ENCODE data around the gene CERS5. TPM values are rescaled to one million over a fixed set of nuclear protein-coding genes. Genes with fewer than 3 reads are reported as not detected.
"Not testable (repeated sequence)": the region's sequence is repeated elsewhere in the genome, so short reads cannot be mapped to it uniquely, and the experiment has no call there.

The CERS5 gene
- total RNA-seq, 2 experiments from 2014 or later, result 27.6 to 36.9 TPM

- no peak for TF ChIP-seq CTCF (conservative IDR thresholded peaks at IDR 0.05; ENCODE audit: low read length)
- TF ChIP-seq EZH2phosphoT487 (IDR thresholded peaks at IDR 0.05; ENCODE audit: borderline replicate concordance, low read depth, low read length), result no peak
- Histone ChIP-seq H3K9me2 (ENCODE audit: insufficient read depth, low read length) (no peaks in the 10 kb centered on the region), H3K9me3 (ENCODE audit: low read length) (no peaks in the 10 kb centered on the region), H3K36me3 (ENCODE audit: insufficient read depth, low read length) (no peaks in the 10 kb centered on the region), H3K4me3 (ENCODE audit: low read depth, low read length, poor library complexity, severe bottlenecking) (no peak overlapping the region), H2AFZ (ENCODE audit: low read length) (no peak overlapping the region), H3K4me1 (ENCODE audit: insufficient read depth, low read length, poor library complexity, severe bottlenecking) (no peaks in the 10 kb centered on the region), H3K79me2 (ENCODE audit: insufficient read depth, low read depth, low read length) (0 out of 2 replicates have a peak, but pooled peaks cover 7% of the 10 kb centered on the region), H3K4me2 (ENCODE audit: low read length) (no peak overlapping the region), H4K20me1 (ENCODE audit: insufficient read depth, low read length) (no peaks in the 10 kb centered on the region), H3K27ac (ENCODE audit: low read depth, low read length, poor library complexity, severe bottlenecking) (no peak overlapping the region)
- no peak for DNase-seq (ENCODE audit: low spot score)
- CTCF ChIA-PET (ENCODE audit: unreplicated experiment), result no interaction called here
- intact Hi-C loops (cut with micrococcal nuclease; ENCODE audit: unreplicated experiment), result no loop called here
- POLR2A ChIA-PET, result interaction anchor here (1.2 kb wide), 1 partner anchor 15 kb away, joined by 3 read pairs; no protein-coding TSS in a partner anchor
- BruUV-seq (replicated peaks), result TSS peak; percentile 41
Measured at GRCh38 chr12:50151047-50151687, 16.0 kb downstream of the CERS5 start.

GRCh38 chr12:50149311-50149710, 17.9 kb downstream of the CERS5 start:
- TF ChIP-seq EZH2phosphoT487 (IDR thresholded peaks at IDR 0.05; ENCODE audit: borderline replicate concordance, low read depth, low read length) (no peak), CTCF (conservative IDR thresholded peaks at IDR 0.05; ENCODE audit: low read length) (no peak)
- no TSS peak for BruUV-seq (replicated peaks)
- ChIA-PET CTCF (ENCODE audit: unreplicated experiment) (no interaction called here), POLR2A (interaction anchor here (0.6 to 1.3 kb wide), 4 partner anchors 12 to 102 kb away, joined by 3 to 7 read pairs (median 3); no protein-coding TSS in a partner anchor)
- intact Hi-C loops (cut with micrococcal nuclease; ENCODE audit: unreplicated experiment), result no loop called here
- DNase-seq (ENCODE audit: low spot score), result no peak
- Histone ChIP-seq H3K79me2 (ENCODE audit: insufficient read depth, low read depth, low read length) (0 out of 2 replicates have a peak, but pooled peaks cover 2% of the 10 kb centered on the region), H3K9me3 (ENCODE audit: low read length) (no peaks in the 10 kb centered on the region), H4K20me1 (ENCODE audit: insufficient read depth, low read length) (peaks cover 2% of the 10 kb centered on the region; the same call in 1 of the 2 replicates), H3K27ac (ENCODE audit: low read depth, low read length, poor library complexity, severe bottlenecking) (no peak overlapping the region), H3K4me1 (ENCODE audit: insufficient read depth, low read length, poor library complexity, severe bottlenecking) (no peaks in the 10 kb centered on the region), H3K36me3 (ENCODE audit: insufficient read depth, low read length) (peaks cover 4% of the 10 kb centered on the region; the same call in 1 of the 2 replicates), H3K4me2 (ENCODE audit: low read length) (no peak overlapping the region), H3K9me2 (ENCODE audit: insufficient read depth, low read length) (no peaks in the 10 kb centered on the region), H2AFZ (ENCODE audit: low read length) (no peak overlapping the region), H3K4me3 (ENCODE audit: low read depth, low read length, poor library complexity, severe bottlenecking) (no peak overlapping the region)

- H3K27ac ChIP-seq (ENCODE audit: low read depth, low read length, poor library complexity, severe bottlenecking); H4K20me1 ChIP-seq (ENCODE audit: insufficient read depth, low read length); H3K9me3 ChIP-seq (ENCODE audit: low read length); H3K4me2 ChIP-seq (ENCODE audit: low read length); intact Hi-C loops (cut with micrococcal nuclease; ENCODE audit: unreplicated experiment); H2AFZ ChIP-seq (ENCODE audit: low read length); H3K4me3 ChIP-seq (ENCODE audit: low read depth, low read length, poor library complexity, severe bottlenecking); CTCF ChIA-PET (ENCODE audit: unreplicated experiment); BruUV-seq (replicated peaks); DNase-seq (ENCODE audit: low spot score); H3K79me2 ChIP-seq (ENCODE audit: insufficient read depth, low read depth, low read length); H3K4me1 ChIP-seq (ENCODE audit: insufficient read depth, low read length, poor library complexity, severe bottlenecking); H3K9me2 ChIP-seq (ENCODE audit: insufficient read depth, low read length): not testable (repeated sequence)
- POLR2A ChIA-PET, result interaction anchor here (0.5 to 0.7 kb wide), 2 partner anchors 60 to 1129 kb away, joined by 3 to 5 read pairs; no protein-coding TSS in a partner anchor
- peaks cover 14% of the 10 kb centered on the region; the same call in 1 of the 2 replicates for H3K36me3 ChIP-seq (ENCODE audit: insufficient read depth, low read length)
Measured at GRCh38 chr12:50148011-50148410, 19.2 kb downstream of the CERS5 start.
